ENCODE data around the gene HIP1R.

Gene HIP1R

GRCh38 chr12:122838841-122839240, 3.6 kb downstream of the HIP1R start:
- POLR2A ChIA-PET: no interaction called here
- H3K27ac ChIP-seq (ENCODE audit: insufficient read depth in 1 of 2, low read depth in 1 of 2, low read length in 2 of 2, poor library complexity in 1 of 2, severe bottlenecking in 2 of 2): no peak overlapping the region
- peaks cover 0 to 3% (median 0%) of the 10 kb centered on the region in 4 experiments for H3K36me3 ChIP-seq (ENCODE audit: control insufficient read depth in 4 of 4, insufficient read depth in 4 of 4, low read length in 3 of 4)
- DNase-seq: no peak
- H3K4me3 ChIP-seq (ENCODE audit: control insufficient read depth in 1 of 7, extremely low read depth in 1 of 7, insufficient read depth in 4 of 7, low read depth in 2 of 7, low read length in 6 of 7): no peak overlapping the region
- H3K4me1 ChIP-seq (ENCODE audit: control extremely low read depth in 1 of 4, control insufficient read depth in 4 of 4, insufficient read depth in 4 of 4, low read length in 3 of 4): peaks cover 6 to 24% (median 13%) of the 10 kb centered on the region in 4 experiments
- WGBS (ENCODE audit: insufficient coverage): 100% methylated on average over 2 of the region's 5 CpGs
- no peaks in the 10 kb centered on the region for H3K9me3 ChIP-seq (ENCODE audit: control extremely low read depth in 1 of 5, control insufficient read depth in 4 of 5, insufficient read depth in 2 of 5, low read depth in 1 of 5, low read length in 4 of 5)
- CTCF ChIA-PET: interaction anchor here (1.2 kb wide), 1 partner anchor 39 kb away, joined by 3 read pairs; no protein-coding TSS in a partner anchor
- H3K27me3 ChIP-seq (replicated peaks in 2 of 5; ENCODE audit: control insufficient read depth in 4 of 5, insufficient read depth in 5 of 5, low read length in 4 of 5): no peaks in the 10 kb centered on the region

- H3K27ac ChIP-seq (ENCODE audit: insufficient read depth in 1 of 2, low read depth in 1 of 2, low read length in 2 of 2, poor library complexity in 1 of 2, severe bottlenecking in 2 of 2): no peak overlapping the region
- DNase-seq: no peak
Observed at GRCh38 chr12:122839907-122840554, 4.8 kb downstream of the HIP1R start.

GRCh38 chr12:122840580-122841513, 5.6 kb downstream of the HIP1R start:
- ChIA-PET CTCF (interaction anchor here (1.3 to 1.4 kb wide), 2 partner anchors 17 to 51 kb away, joined by 4 read pairs; no protein-coding TSS in a partner anchor), POLR2A (interaction anchor here (0.6 kb wide), 1 partner anchor 619 kb away, joined by 3 read pairs; no protein-coding TSS in a partner anchor)
- no peak overlapping the region for H3K27ac ChIP-seq (ENCODE audit: insufficient read depth in 1 of 2, low read depth in 1 of 2, low read length in 2 of 2, poor library complexity in 1 of 2, severe bottlenecking in 2 of 2)
- no peak overlapping the region for H3K4me3 ChIP-seq (ENCODE audit: control insufficient read depth in 1 of 7, extremely low read depth in 1 of 7, insufficient read depth in 4 of 7, low read depth in 2 of 7, low read length in 6 of 7)
- H3K27me3 ChIP-seq (replicated peaks in 2 of 5; ENCODE audit: control insufficient read depth in 4 of 5, insufficient read depth in 5 of 5, low read length in 4 of 5): no peaks in the 10 kb centered on the region
- peaks cover 0 to 3% (median 0%) of the 10 kb centered on the region in 4 experiments for H3K36me3 ChIP-seq (ENCODE audit: control insufficient read depth in 4 of 4, insufficient read depth in 4 of 4, low read length in 3 of 4)
- DNase-seq: no peak
- WGBS (ENCODE audit: insufficient coverage): 98% methylated on average over 21 of the region's 26 CpGs
- no peaks in the 10 kb centered on the region for H3K9me3 ChIP-seq (ENCODE audit: control extremely low read depth in 1 of 5, control insufficient read depth in 4 of 5, insufficient read depth in 2 of 5, low read depth in 1 of 5, low read length in 4 of 5)
- H3K4me1 ChIP-seq (ENCODE audit: control extremely low read depth in 1 of 4, control insufficient read depth in 4 of 4, insufficient read depth in 4 of 4, low read length in 3 of 4): peaks cover 3 to 15% (median 6%) of the 10 kb centered on the region in 4 experiments

More at GRCh38 chr12:122839907-122840554, 4.8 kb downstream of the HIP1R start:
- peaks cover 3 to 15% (median 6%) of the 10 kb centered on the region in 4 experiments for H3K4me1 ChIP-seq (ENCODE audit: control extremely low read depth in 1 of 4, control insufficient read depth in 4 of 4, insufficient read depth in 4 of 4, low read length in 3 of 4)
- CTCF ChIA-PET: interaction anchor here (0.8 to 1.4 kb wide), 3 partner anchors 18 to 50 kb away, joined by 4 read pairs; no protein-coding TSS in a partner anchor
- H3K9me3 ChIP-seq (ENCODE audit: control extremely low read depth in 1 of 5, control insufficient read depth in 4 of 5, insufficient read depth in 2 of 5, low read depth in 1 of 5, low read length in 4 of 5): no peaks in the 10 kb centered on the region
- WGBS (ENCODE audit: insufficient coverage): 93% methylated on average over 10 of the region's 18 CpGs
- POLR2A ChIA-PET: interaction anchor here (0.6 kb wide), 1 partner anchor 618 kb away, joined by 3 read pairs; no protein-coding TSS in a partner anchor
- no peaks in the 10 kb centered on the region for H3K27me3 ChIP-seq (replicated peaks in 2 of 5; ENCODE audit: control insufficient read depth in 4 of 5, insufficient read depth in 5 of 5, low read length in 4 of 5)
- peaks cover 0 to 3% (median 0%) of the 10 kb centered on the region in 4 experiments for H3K36me3 ChIP-seq (ENCODE audit: control insufficient read depth in 4 of 4, insufficient read depth in 4 of 4, low read length in 3 of 4)
- no peak overlapping the region for H3K4me3 ChIP-seq (ENCODE audit: control insufficient read depth in 1 of 7, extremely low read depth in 1 of 7, insufficient read depth in 4 of 7, low read depth in 2 of 7, low read length in 6 of 7)

GRCh38 chr12:122841544-122842321, 6.5 kb downstream of the HIP1R start:
- ChIA-PET CTCF (interaction anchor here (0.7 kb wide), 1 partner anchor 19 kb away, joined by 3 read pairs; no protein-coding TSS in a partner anchor), POLR2A (no interaction called here)
- H3K27ac ChIP-seq (ENCODE audit: insufficient read depth in 1 of 2, low read depth in 1 of 2, low read length in 2 of 2, poor library complexity in 1 of 2, severe bottlenecking in 2 of 2): no peak overlapping the region
- H3K4me3 ChIP-seq (ENCODE audit: control insufficient read depth in 1 of 7, extremely low read depth in 1 of 7, insufficient read depth in 4 of 7, low read depth in 2 of 7, low read length in 6 of 7): no peak overlapping the region
- H3K4me1 ChIP-seq (ENCODE audit: control extremely low read depth in 1 of 4, control insufficient read depth in 4 of 4, insufficient read depth in 4 of 4, low read length in 3 of 4): peaks cover 3 to 7% (median 4%) of the 10 kb centered on the region in 4 experiments
- H3K27me3 ChIP-seq (replicated peaks in 2 of 5; ENCODE audit: control insufficient read depth in 4 of 5, insufficient read depth in 5 of 5, low read length in 4 of 5): no peaks in the 10 kb centered on the region
- WGBS (ENCODE audit: insufficient coverage): 89% methylated on average over 18 of the region's 23 CpGs
- no peak for DNase-seq
- H3K9me3 ChIP-seq (ENCODE audit: control extremely low read depth in 1 of 5, control insufficient read depth in 4 of 5, insufficient read depth in 2 of 5, low read depth in 1 of 5, low read length in 4 of 5): no peaks in the 10 kb centered on the region
- H3K36me3 ChIP-seq (ENCODE audit: control insufficient read depth in 4 of 4, insufficient read depth in 4 of 4, low read length in 3 of 4): peaks cover 0 to 3% (median 0%) of the 10 kb centered on the region in 4 experiments

GRCh38 chr12:122842505-122843405, 7.5 kb downstream of the HIP1R start:
- CTCF ChIA-PET: interaction anchor here (1.4 to 2.4 kb wide), 3 partner anchors 10 to 17 kb away, joined by 5 to 11 read pairs (median 6); no protein-coding TSS in a partner anchor
- no peak overlapping the region for H3K4me3 ChIP-seq (ENCODE audit: control insufficient read depth in 1 of 7, extremely low read depth in 1 of 7, insufficient read depth in 4 of 7, low read depth in 2 of 7, low read length in 6 of 7)
- POLR2A ChIA-PET: no interaction called here

GRCh38 chr12:122843455-122843854, 8.2 kb downstream of the HIP1R start:
- H3K27ac ChIP-seq (ENCODE audit: insufficient read depth in 1 of 2, low read depth in 1 of 2, low read length in 2 of 2, poor library complexity in 1 of 2, severe bottlenecking in 2 of 2): no peak overlapping the region
- no peaks in the 10 kb centered on the region for H3K9me3 ChIP-seq (ENCODE audit: control extremely low read depth in 1 of 5, control insufficient read depth in 4 of 5, insufficient read depth in 2 of 5, low read depth in 1 of 5, low read length in 4 of 5)
- peaks cover 0 to 5% (median 0%) of the 10 kb centered on the region in 4 experiments for H3K36me3 ChIP-seq (ENCODE audit: control insufficient read depth in 4 of 4, insufficient read depth in 4 of 4, low read length in 3 of 4)
- POLR2A ChIA-PET: no interaction called here
- CTCF ChIA-PET: interaction anchor here (1.4 to 2.4 kb wide), 3 partner anchors 10 to 17 kb away, joined by 5 to 11 read pairs (median 6); no protein-coding TSS in a partner anchor
- 100% methylated on average over 5 of the region's 8 CpGs for WGBS (ENCODE audit: insufficient coverage)
- H3K4me3 ChIP-seq (ENCODE audit: control insufficient read depth in 1 of 7, extremely low read depth in 1 of 7, insufficient read depth in 4 of 7, low read depth in 2 of 7, low read length in 6 of 7): no peak overlapping the region
- no peak for DNase-seq
- H3K4me1 ChIP-seq (ENCODE audit: control extremely low read depth in 1 of 4, control insufficient read depth in 4 of 4, insufficient read depth in 4 of 4, low read length in 3 of 4): peaks cover 0 to 3% (median 1%) of the 10 kb centered on the region in 4 experiments
- H3K27me3 ChIP-seq (replicated peaks in 2 of 5; ENCODE audit: control insufficient read depth in 4 of 5, insufficient read depth in 5 of 5, low read length in 4 of 5): no peaks in the 10 kb centered on the region

More at GRCh38 chr12:122842505-122843405, 7.5 kb downstream of the HIP1R start:
- H3K9me3 ChIP-seq (ENCODE audit: control extremely low read depth in 1 of 5, control insufficient read depth in 4 of 5, insufficient read depth in 2 of 5, low read depth in 1 of 5, low read length in 4 of 5): no peaks in the 10 kb centered on the region
- no peaks in the 10 kb centered on the region for H3K27me3 ChIP-seq (replicated peaks in 2 of 5; ENCODE audit: control insufficient read depth in 4 of 5, insufficient read depth in 5 of 5, low read length in 4 of 5)
- no peak overlapping the region for H3K27ac ChIP-seq (ENCODE audit: insufficient read depth in 1 of 2, low read depth in 1 of 2, low read length in 2 of 2, poor library complexity in 1 of 2, severe bottlenecking in 2 of 2)
- DNase-seq: no peak
- peaks cover 0 to 3% (median 0%) of the 10 kb centered on the region in 4 experiments for H3K36me3 ChIP-seq (ENCODE audit: control insufficient read depth in 4 of 4, insufficient read depth in 4 of 4, low read length in 3 of 4)
- 92% methylated on average over 22 of the region's 22 CpGs for WGBS (ENCODE audit: insufficient coverage)
- H3K4me1 ChIP-seq (ENCODE audit: control extremely low read depth in 1 of 4, control insufficient read depth in 4 of 4, insufficient read depth in 4 of 4, low read length in 3 of 4): peaks cover 0 to 3% (median 1%) of the 10 kb centered on the region in 4 experiments
